Activated T-cell treated with anti-CD3 and anti-CD28 coated beads for 1 hour (primary cell): Measurements from ENCODE around the gene SCGN.

Experiments
- DNase-seq: peaks from one replicate; pipeline ENCODE4 v3.0.0-alpha.2; 2020; ENCODE audit warnings: low read depth

The SCGN gene

GRCh38 chr6:25686856-25687255 lies 34.8 kb downstream of the SCGN start:
- DNase-seq, result no peak

- no peak for DNase-seq
Observed at GRCh38 chr6:25689966-25690365, 38.0 kb downstream of the SCGN start.

DNA sequence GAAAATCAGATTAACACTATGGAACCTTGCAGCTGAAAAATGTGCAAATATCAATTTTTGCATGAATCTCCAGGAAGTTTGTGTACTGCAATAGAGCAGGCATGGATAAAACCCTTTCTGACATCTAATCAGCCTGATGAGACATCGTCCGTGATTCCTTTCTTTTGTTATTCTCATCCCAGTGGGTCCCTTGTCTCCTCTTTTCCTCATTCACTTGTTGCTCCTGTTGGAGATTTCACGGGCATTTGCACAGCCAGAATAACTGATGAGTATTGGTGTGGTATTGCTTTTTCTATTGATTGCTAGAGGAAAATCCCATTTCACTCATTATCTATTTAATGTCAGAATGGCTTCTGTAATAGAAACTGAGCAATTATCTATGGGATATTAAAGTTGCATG lies 39.9 kb downstream of the SCGN start:
- no peak for DNase-seq

DNA sequence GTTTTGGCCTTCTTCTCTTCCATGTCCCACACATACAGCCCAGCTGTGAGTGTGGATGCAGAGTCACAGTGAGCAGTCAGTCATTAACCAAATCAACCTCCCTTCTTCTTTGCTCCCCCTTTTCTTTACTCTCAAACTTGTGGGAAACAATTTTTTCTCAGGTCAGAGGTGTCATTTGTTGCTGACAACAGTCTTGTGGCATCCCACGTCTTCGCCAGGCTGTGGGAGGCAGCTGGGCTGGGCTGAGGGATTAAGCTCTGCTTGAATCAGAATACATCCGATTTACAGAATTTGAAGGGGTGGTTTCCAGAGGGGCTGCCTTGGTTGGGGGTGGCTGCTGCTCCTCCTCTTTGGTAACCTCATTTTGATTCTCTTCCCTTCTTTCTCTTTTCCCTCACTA lies 40.5 kb downstream of the SCGN start:
- no peak for DNase-seq

DNA sequence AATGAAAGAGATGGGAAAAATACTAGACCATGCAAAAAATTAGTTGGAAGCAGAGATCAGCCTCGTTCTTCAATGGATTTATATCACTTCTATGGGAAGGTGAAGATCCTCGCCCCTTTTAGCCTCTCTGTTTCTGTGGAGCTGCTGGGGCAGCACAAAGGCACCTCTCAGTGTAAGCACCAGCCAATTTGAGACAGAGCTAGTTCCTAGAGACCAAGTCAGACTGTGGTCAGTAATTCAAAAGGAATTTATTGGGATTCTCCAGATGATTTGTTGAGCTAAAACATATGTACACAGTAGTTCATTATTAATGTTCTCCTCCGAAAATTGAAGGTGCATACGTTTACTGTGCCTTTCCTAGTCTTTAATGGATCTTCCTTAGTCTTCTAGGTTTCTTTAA lies 42.4 kb downstream of the SCGN start:
- DNase-seq, result no peak

GRCh38 chr6:25695671-25696070 lies 43.7 kb downstream of the SCGN start:
- no peak for DNase-seq

GRCh38 chr6:25697537-25698340 lies 45.7 kb downstream of the SCGN start:
- DNase-seq, result no peak

- no peak for DNase-seq
Observed at GRCh38 chr6:25698631-25699030, 46.6 kb downstream of the SCGN start.

DNA sequence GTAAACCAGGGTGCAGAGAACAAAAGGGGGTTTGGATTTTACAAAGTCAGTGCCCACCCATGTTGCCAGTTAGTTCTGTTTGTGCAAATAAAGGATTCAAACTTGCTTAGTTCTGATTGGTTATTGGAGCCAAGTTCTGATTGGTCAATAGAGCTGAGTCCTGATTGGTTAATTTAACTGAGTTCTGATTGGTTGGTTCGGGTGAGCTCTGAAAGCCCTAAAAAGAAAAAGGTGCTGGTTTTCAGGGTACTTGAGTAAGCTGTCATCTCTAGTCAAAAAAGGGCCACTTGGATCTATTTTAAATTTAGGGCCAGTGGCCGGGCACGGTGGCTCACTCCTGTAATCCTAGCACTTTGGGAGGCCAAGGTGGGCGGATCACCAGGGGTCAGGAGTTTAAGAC lies 47.6 kb downstream of the SCGN start:
- no peak for DNase-seq

DNA sequence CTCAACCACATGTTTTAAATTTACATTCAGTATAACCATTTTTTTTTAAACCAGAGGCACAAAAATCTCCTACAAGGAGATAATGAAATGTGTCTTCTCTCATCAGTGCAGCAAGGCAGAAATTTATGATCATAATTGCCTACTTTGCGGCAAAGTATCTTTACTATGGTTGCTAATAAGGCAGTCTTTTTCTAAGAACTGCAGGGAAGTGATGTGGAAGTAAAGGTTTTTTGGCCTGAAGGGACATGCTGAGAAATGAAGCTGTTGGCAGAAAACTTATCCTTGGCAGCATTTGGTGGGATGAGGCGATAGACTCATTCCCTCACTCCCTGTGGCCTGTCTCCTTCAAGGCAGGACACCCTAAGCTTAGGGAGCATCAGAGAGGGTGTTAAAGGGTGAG lies 48.7 kb downstream of the SCGN start:
- no peak for DNase-seq

GRCh38 chr6:25701807-25702206 lies 49.8 kb downstream of the SCGN start:
- no peak for DNase-seq

- DNase-seq, result no peak
Observed at GRCh38 chr6:25703005-25703404, 51.0 kb downstream of the SCGN start.

- no peak for DNase-seq
Observed at GRCh38 chr6:25704001-25704400, 52.0 kb downstream of the SCGN start.

DNA sequence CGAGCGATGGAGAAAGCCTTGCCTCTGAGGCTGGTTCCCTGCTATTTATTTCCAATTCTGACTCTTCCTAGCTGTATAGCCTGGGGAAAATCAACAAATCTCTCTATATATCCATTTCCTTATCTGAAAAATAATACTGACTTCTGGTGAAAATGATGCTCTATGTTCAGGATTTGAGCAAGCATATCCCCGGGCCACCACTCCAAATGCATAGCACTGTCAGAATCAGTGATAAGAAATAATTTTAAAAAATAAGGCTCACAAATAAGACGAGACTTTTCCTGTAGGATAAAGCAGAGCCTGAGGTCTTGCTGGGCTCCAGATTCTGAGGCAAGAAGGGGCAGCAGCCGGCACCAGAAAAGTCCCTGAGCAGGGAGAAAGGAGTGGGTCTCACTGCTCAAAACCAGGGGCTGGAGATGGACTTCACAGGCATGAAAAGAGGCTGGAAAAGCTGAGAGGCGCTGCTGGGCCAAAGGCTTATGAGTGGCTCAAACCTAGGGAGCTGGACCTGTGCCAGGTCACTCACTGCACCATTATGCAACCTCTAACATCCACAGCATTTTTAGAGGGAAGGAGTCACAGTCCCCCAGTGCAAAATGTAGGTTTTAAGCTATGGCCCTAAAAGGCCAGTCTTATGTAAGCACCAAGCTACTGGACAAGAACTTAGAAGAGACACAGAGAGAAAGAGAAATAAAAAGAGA lies 54.4 kb downstream of the SCGN start:
- DNase-seq, result no peak

GRCh38 chr6:25709761-25710160 lies 57.7 kb downstream of the SCGN start:
- DNase-seq, result no peak

DNA sequence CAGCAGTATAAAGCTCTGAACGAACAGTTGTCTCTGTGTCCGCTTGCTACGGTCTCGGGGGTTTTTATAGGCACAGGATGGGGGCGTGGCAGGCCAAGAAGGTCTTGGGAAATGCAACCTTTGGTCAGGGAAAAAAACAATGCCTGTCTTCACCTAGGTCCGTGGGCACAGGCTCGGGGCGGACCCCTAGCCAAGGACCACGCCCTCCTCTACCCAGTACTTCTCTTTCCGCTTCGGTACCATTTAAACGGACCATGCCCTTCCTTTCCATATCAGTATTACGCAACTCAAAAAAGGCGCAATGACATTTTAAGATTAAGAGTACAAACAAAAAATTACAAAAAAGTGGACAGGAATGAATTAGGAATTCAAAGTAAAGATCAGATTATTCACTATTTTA lies 58.3 kb downstream of the SCGN start:
- DNase-seq, result no peak

DNA sequence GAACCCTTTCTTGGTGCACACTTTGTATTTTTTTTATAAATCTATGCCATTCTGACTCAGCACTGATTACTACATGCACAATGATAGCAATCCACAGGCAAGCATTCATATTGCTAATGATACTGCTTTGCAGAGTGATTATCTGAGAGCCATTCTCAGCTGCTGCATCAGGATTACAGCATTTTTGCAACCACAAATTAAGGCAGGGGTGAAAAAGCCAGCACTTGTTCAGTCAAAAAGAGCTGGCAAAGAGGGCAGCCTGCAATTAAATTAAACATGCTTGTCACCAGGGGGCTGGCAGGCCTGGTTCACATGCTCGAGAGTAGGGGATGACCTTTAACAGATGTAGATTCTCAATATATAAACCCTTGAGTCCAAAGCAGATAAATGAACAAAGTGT lies 61.8 kb downstream of the SCGN start:
- DNase-seq, result no peak

GRCh38 chr6:25714765-25715164 lies 62.8 kb downstream of the SCGN start:
- DNase-seq, result no peak

DNA sequence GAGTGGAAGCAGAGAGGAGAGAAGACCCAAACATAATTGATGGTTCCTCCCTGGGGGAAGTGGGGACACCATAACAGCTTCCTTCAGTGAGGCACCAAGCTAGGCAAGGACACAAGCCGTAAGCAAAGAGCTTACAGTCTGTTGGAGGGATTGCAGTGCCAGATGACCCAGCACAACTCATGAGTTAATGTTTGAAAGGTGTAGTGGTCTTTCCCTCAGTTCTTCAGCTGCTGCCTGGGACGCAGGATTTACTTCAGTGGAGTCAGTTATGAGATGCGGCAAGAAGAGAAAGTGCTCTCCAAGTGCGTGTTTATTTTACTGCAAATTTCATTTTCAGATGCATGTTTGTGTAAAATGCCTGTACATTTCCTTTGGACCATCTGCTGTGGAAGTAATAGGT lies 63.8 kb downstream of the SCGN start:
- DNase-seq, result no peak

DNA sequence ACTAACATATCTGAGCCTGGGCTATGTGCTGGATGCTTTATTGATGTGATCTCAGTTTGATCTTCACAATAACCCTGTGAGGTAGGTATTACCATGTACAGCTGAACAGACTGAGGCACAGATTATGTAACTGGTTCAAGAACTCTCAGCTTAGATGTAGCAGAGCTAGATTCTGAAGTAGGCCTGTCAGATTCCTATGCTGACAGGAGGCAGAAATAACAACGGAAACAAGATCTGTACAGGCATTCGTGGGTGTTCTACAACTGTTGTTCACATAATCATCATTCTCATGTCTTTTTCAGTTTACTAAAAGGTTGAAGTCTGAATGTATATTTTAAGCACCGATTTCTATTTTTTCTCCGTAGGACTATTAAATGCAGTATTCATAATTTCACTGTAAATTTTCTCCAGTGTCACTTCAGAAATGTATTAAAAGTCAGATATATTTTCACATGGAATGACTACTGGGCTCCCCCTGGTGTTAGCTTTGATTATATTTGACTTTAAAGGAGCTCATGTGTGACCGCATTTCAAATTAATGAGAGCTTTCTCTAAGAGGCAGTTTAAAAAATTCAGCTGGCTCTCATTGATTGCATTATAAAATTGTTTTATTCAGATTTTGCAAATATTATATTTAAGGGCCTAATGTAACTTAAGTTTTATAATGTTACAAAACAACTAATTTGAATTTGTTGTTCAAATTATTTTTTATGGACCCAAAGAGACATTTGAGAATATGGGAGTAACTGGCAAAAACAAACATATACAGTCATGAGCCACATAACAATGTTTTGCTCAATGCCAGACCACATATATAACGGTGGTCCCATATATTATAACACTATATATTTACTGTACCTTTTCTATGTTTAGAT lies 66.1 kb downstream of the SCGN start:
- no peak for DNase-seq

DNA sequence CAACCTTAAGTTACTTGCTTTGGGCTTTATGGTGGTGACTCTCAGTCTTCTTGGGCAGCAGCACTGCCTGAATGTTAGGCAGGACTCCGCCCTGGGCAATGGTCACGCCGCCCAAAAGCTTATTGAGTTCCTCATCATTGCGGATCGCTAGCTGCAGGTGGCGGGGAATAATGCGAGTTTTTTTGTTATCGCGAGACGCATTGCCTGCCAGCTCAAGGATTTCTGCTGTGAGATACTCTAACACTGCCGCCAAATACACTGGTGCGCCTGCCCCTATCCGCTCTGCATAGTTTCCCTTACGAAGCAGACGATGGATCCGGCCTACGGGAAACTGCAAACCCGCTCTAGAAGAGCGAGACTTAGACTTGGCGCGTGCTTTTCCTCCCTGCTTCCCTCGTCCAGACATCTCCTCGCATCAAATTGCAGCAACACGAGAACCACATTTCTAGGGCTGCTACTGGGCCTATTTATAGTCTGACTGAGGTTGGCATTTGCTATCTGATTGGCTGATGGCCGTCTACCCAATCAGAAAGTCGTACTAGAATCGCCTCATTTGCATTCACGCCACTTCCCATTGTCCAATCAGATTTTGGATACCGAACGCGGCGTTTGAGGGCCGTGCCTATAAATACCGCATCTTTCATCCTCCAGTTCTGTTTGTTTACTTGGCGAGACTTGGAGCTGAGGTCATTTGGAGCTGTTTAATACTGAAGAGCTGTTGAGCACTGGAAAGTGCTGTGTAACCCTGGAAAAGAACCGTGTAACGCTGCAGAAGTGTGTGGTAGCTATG lies 74.3 kb downstream of the SCGN start:
- no peak for DNase-seq

DNA sequence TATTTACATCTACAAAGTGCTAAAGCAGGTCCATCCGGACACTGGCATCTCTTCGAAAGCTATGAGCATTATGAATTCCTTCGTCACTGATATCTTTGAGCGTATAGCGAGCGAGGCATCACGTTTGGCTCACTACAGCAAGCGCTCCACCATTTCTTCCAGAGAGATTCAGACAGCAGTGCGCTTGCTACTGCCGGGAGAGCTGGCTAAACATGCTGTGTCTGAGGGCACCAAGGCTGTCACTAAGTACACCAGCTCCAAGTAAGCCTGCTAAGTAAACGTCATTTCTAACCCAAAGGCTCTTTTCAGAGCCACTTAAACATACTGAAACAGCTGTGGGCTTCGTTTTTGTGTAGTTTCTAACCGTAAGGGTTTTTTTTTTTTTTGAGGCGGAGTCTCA lies 75.0 kb downstream of the SCGN start:
- DNase-seq, result no peak
